Upper lobe of right lung (tissue), 1 donor: Measurements from ENCODE around the gene ARHGAP21. TPM values are rescaled to one million over a fixed set of nuclear protein-coding genes. Genes with fewer than 3 reads are reported as not detected.

Source experiments
- ATAC-seq: fragments of 200-7000 bp; cut with Tn5 transposase; one replicate; pipeline ENCODE4 v1.9.1; 2020; ENCODE audit warnings: mild to moderate bottlenecking, moderate library complexity
- DNase-seq: peaks from one replicate; pipeline ENCODE4 v3.0.0-alpha.2; 2020
- H3K27ac ChIP-seq: fragments of 200-600 bp; one replicate; pipeline ENCODE4 v1.8.0; 2022
- H3K27me3 ChIP-seq: fragments of 200-600 bp; one replicate; pipeline ENCODE4 v1.8.0; 2022; ENCODE audit warnings: mild to moderate bottlenecking
- H3K36me3 ChIP-seq: fragments of 200-600 bp; one replicate; pipeline ENCODE4 v1.8.0; 2022
- H3K4me1 ChIP-seq: fragments of 200-600 bp; one replicate; pipeline ENCODE4 v1.8.0; 2022
- H3K4me3 ChIP-seq: fragments of 200-600 bp; one replicate; pipeline ENCODE4 v1.8.0; 2022; ENCODE audit warnings: mild to moderate bottlenecking
- H3K9me3 ChIP-seq: fragments of 200-600 bp; one replicate; pipeline ENCODE4 v1.8.0; 2022
- intact Hi-C: fragments of 100-400 bp; cut with DNase I; formaldehyde crosslinking; loops from one replicate; pipeline ENCODE4 v1.11.0; 2022
- total RNA-seq: library from RNA; stranded (reverse); fragmentation: NEBNext Ultra II Directional; extraction: Animal tissue kit (Norgen Biotek cat#: 25700); gene quantifications from one replicate; pipeline ENCODE4 v1.2.1, GENCODE V29; 2021
- TF ChIP-seq, protein P1 (sequence below): fragments of 200-600 bp; IDR thresholded peaks from one replicate; pipeline ENCODE4 v1.8.0; 2022; ENCODE audit warnings: antibody characterized with exemption
- donor health status: DM: no; HTN: yes; CAD: no; lungs with severe emphysema.

The ARHGAP21 gene
- total RNA-seq, 1 donor from 2014 or later = 85.0 TPM

DNA sequence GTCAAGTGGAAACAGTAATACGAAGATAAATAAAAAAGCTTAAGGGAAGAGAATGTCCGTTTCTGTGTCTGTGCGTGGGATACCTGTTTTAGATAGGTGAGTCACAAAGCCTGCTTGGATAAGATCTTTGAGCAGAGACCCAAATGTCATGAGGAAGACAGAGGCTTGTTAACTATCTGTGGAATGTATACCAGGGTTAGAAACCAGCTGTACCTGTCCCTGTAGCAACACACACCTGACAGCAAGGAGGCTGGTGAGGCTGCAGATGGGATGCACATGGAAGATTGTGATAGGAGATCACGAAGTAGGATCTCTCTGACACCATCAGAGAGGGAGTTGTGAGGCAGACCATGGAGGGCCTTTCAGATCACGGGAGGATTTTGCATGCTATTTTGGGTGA lies 105.3 kb downstream of the ARHGAP21 start:
- TF ChIP-seq, protein P1, sequence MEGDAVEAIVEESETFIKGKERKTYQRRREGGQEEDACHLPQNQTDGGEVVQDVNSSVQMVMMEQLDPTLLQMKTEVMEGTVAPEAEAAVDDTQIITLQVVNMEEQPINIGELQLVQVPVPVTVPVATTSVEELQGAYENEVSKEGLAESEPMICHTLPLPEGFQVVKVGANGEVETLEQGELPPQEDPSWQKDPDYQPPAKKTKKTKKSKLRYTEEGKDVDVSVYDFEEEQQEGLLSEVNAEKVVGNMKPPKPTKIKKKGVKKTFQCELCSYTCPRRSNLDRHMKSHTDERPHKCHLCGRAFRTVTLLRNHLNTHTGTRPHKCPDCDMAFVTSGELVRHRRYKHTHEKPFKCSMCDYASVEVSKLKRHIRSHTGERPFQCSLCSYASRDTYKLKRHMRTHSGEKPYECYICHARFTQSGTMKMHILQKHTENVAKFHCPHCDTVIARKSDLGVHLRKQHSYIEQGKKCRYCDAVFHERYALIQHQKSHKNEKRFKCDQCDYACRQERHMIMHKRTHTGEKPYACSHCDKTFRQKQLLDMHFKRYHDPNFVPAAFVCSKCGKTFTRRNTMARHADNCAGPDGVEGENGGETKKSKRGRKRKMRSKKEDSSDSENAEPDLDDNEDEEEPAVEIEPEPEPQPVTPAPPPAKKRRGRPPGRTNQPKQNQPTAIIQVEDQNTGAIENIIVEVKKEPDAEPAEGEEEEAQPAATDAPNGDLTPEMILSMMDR = no peak
- no peaks in the 10 kb centered on the region for H3K27me3 ChIP-seq
- H3K4me3 ChIP-seq = no peak overlapping the region
- peaks cover 21% of the 10 kb centered on the region for H3K36me3 ChIP-seq
- intact Hi-C loops = no loop called here
- DNase-seq (no peak), ATAC-seq (no peak)
- no peaks in the 10 kb centered on the region for H3K9me3 ChIP-seq
- H3K27ac ChIP-seq = no peak overlapping the region
- no peaks in the 10 kb centered on the region for H3K4me1 ChIP-seq

DNA sequence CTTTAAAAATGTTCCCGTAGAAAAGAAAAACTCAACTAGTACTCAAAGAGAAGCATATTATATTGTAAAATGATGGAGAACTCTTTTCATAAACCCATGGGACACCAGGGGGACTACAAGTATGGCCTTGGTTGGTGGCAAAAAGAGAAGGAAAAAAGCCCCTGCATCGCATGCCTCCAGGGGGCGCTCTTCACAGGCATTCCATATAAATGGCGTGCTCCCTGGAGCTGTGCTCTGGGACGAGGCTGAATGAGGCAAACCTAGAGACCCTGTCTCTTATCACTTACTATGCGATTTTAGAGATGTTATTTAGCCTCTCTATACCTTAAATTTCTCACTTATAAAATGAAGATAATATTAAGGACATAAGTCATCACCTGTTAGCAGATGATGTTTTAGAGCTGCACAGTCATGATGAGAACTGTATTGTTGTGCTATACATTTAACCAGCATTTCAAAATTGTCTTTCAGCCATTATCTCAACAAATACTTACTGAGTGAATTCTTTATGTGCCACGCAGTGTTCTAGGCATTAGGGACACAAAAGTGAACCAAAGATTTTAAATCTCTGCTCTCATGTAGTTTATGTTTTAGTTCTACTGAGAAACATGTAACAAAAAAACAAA lies 105.8 kb downstream of the ARHGAP21 start:
- Histone ChIP-seq H3K4me3 (no peak overlapping the region), H3K9me3 (no peaks in the 10 kb centered on the region), H3K36me3 (peaks cover 21% of the 10 kb centered on the region), H3K27ac (no peak overlapping the region), H3K27me3 (no peaks in the 10 kb centered on the region), H3K4me1 (no peaks in the 10 kb centered on the region)
- DNase-seq (peak; percentile 69), ATAC-seq (peak; percentile 91)
- TF ChIP-seq, protein P1 = peak; percentile 85
- intact Hi-C loops = no loop called here

DNA sequence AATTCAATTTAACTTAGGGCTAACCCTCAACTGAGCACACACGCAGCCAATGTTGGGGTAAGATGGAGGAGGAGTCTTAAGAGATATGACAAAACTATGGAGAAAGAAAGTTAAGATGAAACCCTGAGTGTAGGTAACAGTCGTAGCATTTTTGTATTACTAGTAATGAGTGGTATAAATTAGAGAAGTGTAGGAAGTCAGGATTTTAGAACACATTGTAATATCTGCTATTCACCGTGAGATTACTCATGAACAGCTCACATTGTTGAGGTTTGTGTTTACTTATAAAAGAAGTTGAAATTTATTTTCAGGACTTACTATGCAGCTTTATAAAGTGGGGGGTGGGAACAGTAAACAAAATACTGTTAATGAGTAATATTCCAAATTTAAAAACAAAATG lies 107.2 kb downstream of the ARHGAP21 start:
- intact Hi-C loops = no loop called here
- Histone ChIP-seq H3K27ac (no peak overlapping the region), H3K4me1 (no peaks in the 10 kb centered on the region), H3K9me3 (no peaks in the 10 kb centered on the region), H3K4me3 (no peak overlapping the region), H3K27me3 (no peaks in the 10 kb centered on the region), H3K36me3 (peaks cover 21% of the 10 kb centered on the region)
- TF ChIP-seq, protein P1 = no peak
- ATAC-seq (no peak), DNase-seq (no peak)

GRCh38 chr10:24606021-24606420 lies 117.7 kb downstream of the ARHGAP21 start:
- intact Hi-C loops = no loop called here

DNA sequence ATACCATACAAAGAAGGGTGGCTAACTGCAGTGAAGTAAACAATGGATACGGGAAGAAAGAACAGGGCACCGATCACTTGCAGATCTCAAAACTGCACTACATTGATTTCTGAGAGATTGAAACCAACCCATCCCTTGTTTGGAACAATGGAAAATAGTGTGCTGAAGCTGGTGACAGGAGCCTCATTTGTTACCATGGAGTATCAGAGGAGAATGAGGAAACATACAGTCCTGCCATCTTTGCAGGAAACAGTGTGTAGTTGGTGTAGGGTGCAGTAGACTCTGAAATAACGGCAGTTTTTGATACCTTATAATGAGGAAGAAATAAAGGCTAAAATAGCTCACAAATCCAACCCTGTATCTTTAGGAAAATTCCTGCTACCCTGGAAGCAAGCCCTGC lies 118.5 kb downstream of the ARHGAP21 start:
- no peak overlapping the region for H3K27ac ChIP-seq
- no peaks in the 10 kb centered on the region for H3K9me3 ChIP-seq
- no peak overlapping the region for H3K4me3 ChIP-seq
- no peaks in the 10 kb centered on the region for H3K27me3 ChIP-seq
- intact Hi-C loops = no loop called here
- ATAC-seq (no peak), DNase-seq (no peak)
- no peaks in the 10 kb centered on the region for H3K4me1 ChIP-seq
- TF ChIP-seq, protein P1 = no peak
- peaks cover 68% of the 10 kb centered on the region for H3K36me3 ChIP-seq

More at GRCh38 chr10:24606021-24606420, 117.7 kb downstream of the ARHGAP21 start:
- Histone ChIP-seq H3K27me3 (no peaks in the 10 kb centered on the region), H3K9me3 (no peaks in the 10 kb centered on the region), H3K27ac (no peak overlapping the region), H3K4me3 (no peak overlapping the region), H3K4me1 (no peaks in the 10 kb centered on the region), H3K36me3 (peaks cover 59% of the 10 kb centered on the region)
- ATAC-seq (no peak), DNase-seq (no peak)
- TF ChIP-seq, protein P1 = no peak

GRCh38 chr10:24603333-24603732 lies 120.4 kb downstream of the ARHGAP21 start:
- H3K36me3 ChIP-seq = peaks cover 86% of the 10 kb centered on the region

More at GRCh38 chr10:24603333-24603732, 120.4 kb downstream of the ARHGAP21 start:
- Histone ChIP-seq H3K4me3 (no peak overlapping the region), H3K27ac (no peak overlapping the region), H3K9me3 (no peaks in the 10 kb centered on the region), H3K4me1 (no peaks in the 10 kb centered on the region), H3K27me3 (no peaks in the 10 kb centered on the region)
- TF ChIP-seq, protein P1 = no peak
- DNase-seq (no peak), ATAC-seq (no peak)
- intact Hi-C loops = no loop called here
